Body of pancreas (tissue), 4 donors: Measurements from ENCODE around the gene IQCE.

Source experiments
- CTCF ChIP-seq, 7 experiments: fragments of 450-650 bp in 4 of 7; fragments of 200-600 bp in 3 of 7; sonication (generic) in 3 of 7; IDR thresholded peaks; one replicate each; pipeline ENCODE4 v1.5.1; 2016 to 2019; ENCODE audit warnings: antibody characterized with exemption in 7 of 7
- POLR2A ChIP-seq, 3 donors: fragments of 450-650 bp; IDR thresholded peaks; one replicate each; pipeline ENCODE4 v1.6.1; 2016; ENCODE audit warnings: antibody characterized with exemption in 3 of 3, mild to moderate bottlenecking in 2 of 3

GRCh38 chr7:2627258-2628129 lies 68.7 kb downstream of the IQCE start:
- TF ChIP-seq CTCF (IDR thresholded peaks at IDR 0.05) (no peak), POLR2A (IDR thresholded peaks at IDR 0.05) (no peak)
